ENCODE results near the gene RNF7. TPM values are rescaled to one million over a fixed set of nuclear protein-coding genes. Genes with fewer than 3 reads are reported as not detected.

RNF7 gene
- polyA plus RNA-seq (2011; rRNA removed) (84.1 and 93.3 TPM in 2 replicates), polyA plus RNA-seq (2017; fragmentation: RNase III; extraction: RNeasy Plus Mini Kit Qiagen cat#74134 plus additional on column Dnase treatment) (147 to 156 TPM (median 149 TPM) in 3 replicates), polyA minus RNA-seq (2011; rRNA and poly(A)+ RNA removed) (12.2 and 17.1 TPM in 2 replicates)
- polyA plus RNA-seq (2012; cell fraction: cytosol; rRNA removed) = 58.8 and 67.3 TPM in 2 replicates
- 21.4 and 28.4 TPM in 2 replicates for polyA plus RNA-seq (2012; cell fraction: nucleus; rRNA removed)

- Histone ChIP-seq H3K4me2 (peak within 1 kb of the TSS; percentile 83), H3K4me1 (peaks cover 36% of the 10 kb centered on the region), H3K4me3 (peak within 1 kb of the TSS; percentile 65), H3K9me3 (no peaks in the 10 kb centered on the region), H3K27ac (peak within 1 kb of the TSS; percentile 87 to 95)
- FAIRE-seq = no peak
- peak; percentile 94 to 98 for ATAC-seq
- CTCF ChIA-PET = interaction anchor here (0.5 to 3.7 kb wide), 35 partner anchors 9 to 541 kb away, joined by 3 to 40 read pairs (median 4); partner anchors contain the start of gene GRK7
- WGBS (ENCODE audit: missing lambda C conversion rate) = under 1% methylated on average over 28 of the region's 81 CpGs
- peak; percentile 80 to 96 for DNase-seq (ENCODE audit: low read depth in 1 of 2, low spot score in 1 of 2)
- POLR2A ChIA-PET = interaction anchor here (0.5 to 2.0 kb wide), 6 partner anchors 8 to 448 kb away, joined by 3 to 15 read pairs (median 4); partner anchors contain the start of gene ATP1B3
- TF ChIP-seq FOXS1 (CRISPR knock-in tag; IDR thresholded peaks at IDR 0.05) (no peak), RNF2 (IDR thresholded peaks at IDR 0.05; ENCODE audit: borderline replicate concordance, low read depth) (no peak), FOSB (CRISPR knock-in tag; IDR thresholded peaks at IDR 0.05) (no peak), BHLHE40 (IDR thresholded peaks at IDR 0.05; ENCODE audit: low read depth, low read length) (no peak), BCL3 (IDR thresholded peaks at IDR 0.05) (peak; percentile 77; the same call in 1 of the 3 replicates), RARB (CRISPR knock-in tag; IDR thresholded peaks at IDR 0.05) (no peak), NPAS2 (CRISPR knock-in tag; IDR thresholded peaks at IDR 0.05; ENCODE audit: borderline replicate concordance) (no peak), JUNB (IDR thresholded peaks at IDR 0.05) (no peak), CEBPB (IDR thresholded peaks at IDR 0.05) (peak; percentile 85 to 89; a peak in 3 of 4 replicates), ZFP36 (IDR thresholded peaks at IDR 0.05; ENCODE audit: borderline replicate concordance, partially characterized antibody) (no peak), RFX5 (IDR thresholded peaks at IDR 0.05) (peak; percentile 83), POLR2AphosphoS2 (conservative IDR thresholded peaks at IDR 0.05; ENCODE audit: low read length) (no peak), CBX8 (IDR thresholded peaks at IDR 0.05) (no peak), MAZ (IDR thresholded peaks at IDR 0.05; ENCODE audit: borderline replicate concordance, low read depth, low read length) (no peak; the same call in 1 of the 2 replicates), GATA3 (IDR thresholded peaks at IDR 0.05; ENCODE audit: borderline replicate concordance) (no peak), HMGXB4 (CRISPR knock-in tag; IDR thresholded peaks at IDR 0.05; ENCODE audit: borderline replicate concordance) (peak; percentile 99), CBX2 (IDR thresholded peaks at IDR 0.05; ENCODE audit: borderline replicate concordance, low read depth) (no peak), ZC3H11A (IDR thresholded peaks at IDR 0.05) (no peak), ATOH8 (CRISPR knock-in tag; IDR thresholded peaks at IDR 0.05; ENCODE audit: low read depth) (no peak), ESRRA (IDR thresholded peaks at IDR 0.05; ENCODE audit: borderline replicate concordance, low read length) (no peak), ZNF302 (CRISPR knock-in tag; IDR thresholded peaks at IDR 0.05) (no peak), CHD4 (IDR thresholded peaks at IDR 0.05; ENCODE audit: borderline replicate concordance) (no peak), RCOR1 (IDR thresholded peaks at IDR 0.05; ENCODE audit: low read depth, low read length) (no peak), JUN (IDR thresholded peaks at IDR 0.05) (peak; percentile 76 to 89), POLR2A (IDR thresholded peaks at IDR 0.05; ENCODE audit: low read length) (peak; percentile 69), TP53 (CRISPR knock-in tag; IDR thresholded peaks at IDR 0.05) (no peak), KDM5A (IDR thresholded peaks at IDR 0.05) (peak; percentile 68), EHF (CRISPR knock-in tag; IDR thresholded peaks at IDR 0.05) (no peak), HOXB13 (CRISPR knock-in tag; IDR thresholded peaks at IDR 0.05; ENCODE audit: low read depth) (no peak), PHF8 (IDR thresholded peaks at IDR 0.05; ENCODE audit: borderline replicate concordance, low read depth) (peak; percentile 95), SMC3 (IDR thresholded peaks at IDR 0.05) (peak; percentile 70), HOXB5 (CRISPR knock-in tag; IDR thresholded peaks at IDR 0.05) (no peak), MAFK (IDR thresholded peaks at IDR 0.05; ENCODE audit: partially characterized antibody) (no peak), E2F6 (IDR thresholded peaks at IDR 0.05; ENCODE audit: borderline replicate concordance, low read depth) (no peak), TFCP2L1 (CRISPR knock-in tag; IDR thresholded peaks at IDR 0.05) (no peak)
- TF ChIP-seq, protein P1, sequence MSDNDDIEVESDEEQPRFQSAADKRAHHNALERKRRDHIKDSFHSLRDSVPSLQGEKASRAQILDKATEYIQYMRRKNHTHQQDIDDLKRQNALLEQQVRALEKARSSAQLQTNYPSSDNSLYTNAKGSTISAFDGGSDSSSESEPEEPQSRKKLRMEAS (IDR thresholded peaks at IDR 0.05) = peak; percentile 71
Observed at GRCh38 chr3:141738022-141738890, at the start of gene RNF7. Gene RNF7 (plus strand): TSS chr3:141738298. CDS start chr3:141738342, 44 bp downstream.
